Measurements from ENCODE around the gene TNFRSF18. TPM values are rescaled to one million over a fixed set of nuclear protein-coding genes. Genes with fewer than 3 reads are reported as not detected.

Gene TNFRSF18
- total and polyA plus RNA-seq, 3 donors from 2014 or later = 0.67 TPM; not detected in 2

- peak overlapping the region; percentile 13 to 71 for H3K4me3 ChIP-seq
- no peaks in the 10 kb centered on the region for H3K27me3 ChIP-seq
- intact Hi-C loops (cut with DNase I; ENCODE audit: low total_unique reads) = no loop called here
- no peaks in the 10 kb centered on the region for H3K36me3 ChIP-seq (ENCODE audit: low read depth, missing control alignments)
- no peaks in the 10 kb centered on the region for H3K9me3 ChIP-seq
- 1% methylated on average over 29 of the region's 29 CpGs; no CpG with 5 or more reads in 1 of the 2 donors for WGBS, 2 donors
- TF ChIP-seq POLR2A (IDR thresholded peaks at IDR 0.05) (no peak), CTCF (IDR thresholded peaks at IDR 0.05) (no peak)
- peaks cover 8% of the 10 kb centered on the region for H3K4me1 ChIP-seq
- peak overlapping the region; percentile 78 to 79 for H3K27ac ChIP-seq
- peak; percentile 82 for DNase-seq
These were observed 48.9 kb downstream of the TNFRSF18 start for GRCh38 chr1:1157426-1157913.

DNA sequence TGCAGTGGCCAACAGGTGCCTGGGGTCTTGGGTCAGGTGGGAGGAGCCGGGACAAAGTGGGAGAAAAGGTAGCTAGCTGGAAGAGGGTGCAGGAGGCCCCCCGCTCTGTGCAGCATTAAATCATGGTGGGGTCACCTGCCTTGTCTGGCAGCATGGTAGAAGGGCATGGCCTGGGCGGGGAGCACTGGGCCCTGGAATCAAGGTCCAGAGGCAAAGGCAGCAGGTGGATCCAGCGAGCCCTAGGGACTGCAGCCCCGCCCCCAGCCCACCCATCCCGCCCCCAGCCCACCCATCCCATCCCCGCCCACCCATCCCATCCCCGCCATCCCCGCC, 49.4 kb downstream of the TNFRSF18 start:
- H3K27ac ChIP-seq = no peak overlapping the region
- peak overlapping the region in 1 of 2 donors; percentile 71 for H3K4me3 ChIP-seq
- WGBS, 2 donors = 31 to 39% methylated on average over 2 to 8 of the region's 9 CpGs
- no peak for DNase-seq
- intact Hi-C loops (cut with DNase I; ENCODE audit: low total_unique reads) = no loop called here
- no peaks in the 10 kb centered on the region for H3K27me3 ChIP-seq
- no peaks in the 10 kb centered on the region for H3K36me3 ChIP-seq (ENCODE audit: low read depth, missing control alignments)
- H3K4me1 ChIP-seq = peaks cover 8% of the 10 kb centered on the region
- H3K9me3 ChIP-seq = no peaks in the 10 kb centered on the region
- TF ChIP-seq CTCF (IDR thresholded peaks at IDR 0.05) (no peak), POLR2A (IDR thresholded peaks at IDR 0.05) (no peak)

- WGBS, 2 donors = 77 to 78% methylated on average over 20 to 26 of the region's 26 CpGs
- intact Hi-C loops (cut with DNase I; ENCODE audit: low total_unique reads) = no loop called here
- no peak for DNase-seq
- no peaks in the 10 kb centered on the region for H3K36me3 ChIP-seq (ENCODE audit: low read depth, missing control alignments)
- H3K9me3 ChIP-seq = no peaks in the 10 kb centered on the region
- no peak overlapping the region for H3K4me3 ChIP-seq
- H3K4me1 ChIP-seq = peaks cover 8% of the 10 kb centered on the region
- no peaks in the 10 kb centered on the region for H3K27me3 ChIP-seq
- no peak for TF ChIP-seq POLR2A (IDR thresholded peaks at IDR 0.05)
- no peak for TF ChIP-seq CTCF (IDR thresholded peaks at IDR 0.05)
- H3K27ac ChIP-seq = no peak overlapping the region
These were observed 50.0 kb downstream of the TNFRSF18 start for GRCh38 chr1:1156140-1157032.

DNA sequence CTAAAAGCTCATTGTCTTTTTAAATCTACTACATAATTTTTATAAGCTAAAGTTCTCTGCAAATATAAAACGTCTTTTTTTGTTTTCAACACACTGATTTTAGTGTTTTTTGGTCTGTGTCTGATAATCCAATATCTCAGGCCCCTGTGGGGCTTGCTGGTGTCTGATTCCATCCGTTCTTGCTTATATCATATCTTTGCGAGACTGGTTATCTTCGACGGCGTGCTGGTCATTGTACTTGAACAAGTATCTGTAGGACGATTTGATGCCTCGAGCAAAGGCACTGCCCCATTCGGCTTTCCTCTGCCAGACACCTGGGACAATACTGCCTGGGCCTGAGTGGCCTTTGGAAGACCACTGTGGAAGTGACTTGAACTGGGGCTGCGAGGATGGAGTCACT, 51.1 kb downstream of the TNFRSF18 start:
- Histone ChIP-seq H3K27me3 (no peaks in the 10 kb centered on the region), H3K9me3 (no peaks in the 10 kb centered on the region), H3K36me3 (ENCODE audit: low read depth, missing control alignments) (no peaks in the 10 kb centered on the region), H3K27ac (no peak overlapping the region), H3K4me3 (no peak overlapping the region), H3K4me1 (peaks cover 8% of the 10 kb centered on the region)
- intact Hi-C loops (cut with DNase I; ENCODE audit: low total_unique reads) = no loop called here
- WGBS, 2 donors = 87% methylated on average over 10 of the region's 10 CpGs
- no peak for DNase-seq
- TF ChIP-seq POLR2A (IDR thresholded peaks at IDR 0.05) = no peak
- TF ChIP-seq CTCF (IDR thresholded peaks at IDR 0.05) = no peak

Measured in testis (tissue), 3 donors.